NK-92 (cell line): ENCODE results near the gene SIK3.
"Not testable (repeated sequence)": the region's sequence is repeated elsewhere in the genome, so short reads cannot be mapped to it uniquely, and the experiment has no call there.

Experiments
- DNase-seq: peaks from one replicate; lab custom pipeline; 2025; ENCODE audit not compliant: unreplicated experiment; lab: John Stamatoyannopoulos, UW

SIK3 gene

DNA sequence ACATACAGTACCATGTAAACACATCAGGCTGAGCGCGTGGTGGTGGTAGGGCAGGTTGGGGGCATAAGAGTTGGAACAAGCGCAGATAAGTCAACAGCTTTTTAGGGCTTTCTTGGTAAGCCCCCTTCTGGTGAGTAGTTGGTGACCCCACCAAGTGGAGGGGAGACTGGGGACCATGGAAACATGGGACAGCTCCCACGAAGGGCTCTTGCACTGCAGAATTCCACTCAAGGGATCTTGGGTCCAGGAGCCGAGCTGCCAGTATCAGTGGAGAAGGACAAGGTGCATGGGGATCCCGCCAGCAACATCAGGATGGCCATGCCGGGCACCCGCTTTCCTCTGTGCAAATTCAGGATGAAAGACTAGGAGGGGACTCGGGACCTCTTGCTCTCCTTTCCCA is 254.6 kb downstream of the SIK3 start:
- DNase-seq = no peak

GRCh38 chr11:116842909-116843308 is 255.3 kb downstream of the SIK3 start:
- no peak for DNase-seq

DNA sequence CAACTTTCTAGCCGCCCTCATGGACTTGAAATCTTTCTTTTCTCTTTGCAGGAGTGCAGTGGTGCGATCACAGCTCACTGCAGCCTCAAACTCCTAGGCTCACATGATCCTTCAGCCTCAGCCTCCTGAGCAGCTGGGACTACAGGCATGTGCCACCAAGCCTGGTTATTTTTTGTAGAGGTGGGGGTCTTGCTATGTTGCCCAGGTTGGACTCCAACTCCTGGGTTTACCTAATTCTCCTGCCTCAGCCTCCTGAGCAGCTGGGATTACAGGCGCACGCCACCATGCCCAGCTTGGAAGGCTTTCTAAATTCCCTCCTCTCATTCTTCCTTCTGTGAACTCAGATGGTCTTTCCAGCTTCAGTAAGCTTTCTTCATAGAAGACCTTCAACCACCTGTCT is 256.1 kb downstream of the SIK3 start:
- no peak for DNase-seq

- no peak for DNase-seq
Observed at GRCh38 chr11:116840746-116841296, 257.4 kb downstream of the SIK3 start.

DNA sequence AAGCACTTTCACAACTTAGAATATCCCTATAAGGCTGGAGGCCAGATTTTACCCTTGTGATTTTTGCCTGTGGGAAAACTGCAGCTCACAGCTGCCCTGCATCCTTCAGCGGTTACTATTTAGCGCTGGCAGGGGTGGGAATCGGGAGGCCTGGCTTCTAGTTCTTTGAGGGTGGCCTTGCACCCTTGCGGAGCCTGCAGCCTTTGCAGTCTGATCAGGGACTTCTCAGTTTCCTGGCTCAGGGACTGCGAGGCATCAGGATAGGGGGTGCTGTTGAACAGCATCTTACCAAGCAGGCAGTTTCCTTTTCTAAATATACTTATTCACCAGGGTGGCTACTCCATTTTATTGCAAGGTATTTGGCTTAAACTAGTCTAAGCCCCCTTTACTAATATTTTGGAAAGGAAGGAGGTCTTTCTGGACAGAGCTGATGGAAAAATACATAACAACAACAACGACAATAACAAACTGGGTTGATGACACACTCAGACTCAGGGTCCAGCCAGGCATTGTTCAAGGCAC is 257.9 kb downstream of the SIK3 start:
- no peak for DNase-seq

DNA sequence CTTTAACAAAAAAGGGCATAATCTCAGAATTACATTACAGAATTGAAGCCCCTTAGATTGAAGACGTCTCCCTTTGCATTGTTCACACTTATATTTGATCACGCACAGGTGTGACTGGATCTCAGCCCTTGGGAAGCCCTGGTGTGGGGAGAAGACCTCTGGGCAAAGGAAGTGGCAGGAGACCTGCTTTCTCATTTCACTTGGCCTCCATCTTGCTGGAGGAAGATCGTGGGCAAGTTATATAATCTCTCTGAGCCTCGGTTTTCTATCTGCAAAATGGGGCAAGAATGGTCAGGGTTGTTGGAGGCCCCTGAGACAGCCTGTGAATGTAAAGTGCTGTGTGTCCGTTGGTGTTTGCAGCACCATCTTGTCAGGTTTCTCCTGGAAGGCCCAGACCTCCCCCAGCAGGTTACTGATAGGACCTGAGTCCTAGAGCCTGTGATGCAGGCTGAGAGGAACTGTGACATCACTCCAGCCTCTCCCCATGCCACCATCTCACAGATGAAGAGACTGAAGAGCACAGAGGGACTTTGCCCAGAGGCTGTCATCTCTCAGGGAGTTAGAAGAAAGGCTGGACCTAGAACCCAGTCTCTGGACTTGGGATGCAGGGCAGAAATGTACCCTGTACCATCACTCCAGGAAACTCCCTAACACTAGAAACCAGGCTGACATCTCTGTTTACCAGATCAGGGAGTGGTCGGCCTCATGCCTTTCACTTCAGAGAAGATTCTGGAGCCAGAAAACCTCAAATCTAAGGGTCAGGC is 259.7 kb downstream of the SIK3 start:
- DNase-seq = no peak

GRCh38 chr11:116837231-116838091 is 260.8 kb downstream of the SIK3 start, which contains the start of gene APOA1:
Gene APOA1, minus strand, starts transcription at chr11:116837622. Its CDS starts 235 bp downstream, at chr11:116837387.
- DNase-seq = no peak

DNA sequence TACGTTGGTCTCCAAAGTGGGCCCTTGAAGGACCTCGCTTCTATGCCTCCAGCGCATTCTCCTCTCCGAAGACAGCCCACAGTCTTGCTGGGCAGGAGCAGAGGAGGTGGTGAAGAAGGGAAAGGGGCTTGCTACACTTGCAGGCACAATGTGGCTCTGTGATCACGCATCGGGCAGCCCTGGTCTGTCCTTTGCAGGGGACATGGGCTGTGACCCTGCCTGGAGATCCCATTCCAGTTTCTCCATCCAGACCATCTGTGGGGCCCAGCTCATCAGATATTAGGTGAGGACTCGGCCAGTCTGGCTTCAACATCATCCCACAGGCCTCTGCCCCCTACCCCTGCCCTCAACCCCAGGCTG is 261.6 kb downstream of the SIK3 start:
- DNase-seq = no peak

DNA sequence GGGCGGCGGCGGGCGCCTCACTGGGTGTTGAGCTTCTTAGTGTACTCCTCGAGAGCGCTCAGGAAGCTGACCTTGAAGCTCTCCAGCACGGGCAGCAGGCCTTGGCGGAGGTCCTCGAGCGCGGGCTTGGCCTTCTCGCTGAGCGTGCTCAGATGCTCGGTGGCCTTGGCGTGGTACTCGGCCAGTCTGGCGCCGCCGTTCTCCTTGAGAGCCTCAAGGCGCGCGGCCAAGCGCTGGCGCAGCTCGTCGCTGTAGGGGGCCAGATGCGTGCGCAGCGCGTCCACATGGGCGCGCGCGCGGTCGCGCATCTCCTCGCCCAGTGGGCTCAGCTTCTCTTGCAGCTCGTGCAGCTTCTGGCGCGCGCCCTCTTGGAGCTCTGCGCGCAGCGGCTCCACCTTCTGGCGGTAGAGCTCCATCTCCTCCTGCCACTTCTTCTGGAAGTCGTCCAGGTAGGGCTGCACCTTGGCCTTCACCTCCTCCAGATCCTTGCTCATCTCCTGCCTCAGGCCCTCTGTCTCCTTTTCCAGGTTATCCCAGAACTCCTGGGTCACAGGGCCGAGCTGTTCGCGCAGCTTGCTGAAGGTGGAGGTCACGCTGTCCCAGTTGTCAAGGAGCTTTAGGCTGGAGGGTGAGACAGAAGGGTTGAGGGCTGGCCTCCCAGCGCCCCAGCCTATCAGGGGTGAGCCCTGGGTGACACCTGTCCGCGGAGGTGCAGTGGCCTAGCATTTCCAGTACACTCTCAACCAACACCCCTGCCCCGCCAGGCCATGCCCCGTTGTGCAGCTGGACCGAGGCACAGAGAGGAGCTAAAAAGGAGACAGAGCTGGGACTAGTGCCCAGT is 262.2 kb downstream of the SIK3 start:
- no peak for DNase-seq

DNA sequence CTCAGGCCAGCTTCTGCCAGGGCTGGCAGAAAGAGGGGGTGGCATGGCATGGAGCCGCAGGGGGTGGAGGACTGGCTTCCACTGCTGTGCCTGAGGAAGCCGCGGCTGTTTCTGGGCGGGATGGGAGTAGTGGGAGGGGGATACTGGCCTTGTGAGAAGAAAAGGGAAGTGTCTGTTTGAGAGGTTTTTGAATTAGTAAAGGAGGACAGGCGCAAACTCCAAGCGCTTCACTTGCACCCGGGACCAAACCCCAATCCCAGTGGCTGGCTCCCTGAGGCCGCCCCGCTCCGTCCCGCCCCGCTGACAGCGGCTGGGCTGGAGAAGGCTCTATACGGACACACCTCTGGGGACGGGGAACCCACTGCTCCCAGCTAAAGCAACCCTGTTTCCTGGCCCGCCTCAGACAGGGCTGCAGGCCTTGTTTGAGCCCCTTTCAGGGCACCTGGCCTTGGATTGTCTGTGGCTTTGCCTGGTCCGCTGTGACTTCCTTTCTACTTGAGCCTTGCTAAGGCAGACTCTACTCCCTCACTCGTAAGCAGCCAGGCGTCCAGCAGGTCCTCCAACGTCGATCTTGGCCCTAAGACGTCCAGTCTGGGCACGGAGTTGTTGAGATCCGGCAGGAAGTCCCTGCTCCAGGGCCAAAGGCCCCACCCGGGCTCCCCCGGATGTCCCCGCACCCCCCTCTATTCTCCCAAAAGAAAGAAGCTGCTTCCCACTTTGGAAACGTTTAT is 263.0 kb downstream of the SIK3 start:
- DNase-seq = no peak

- DNase-seq = not testable (repeated sequence)
Observed at GRCh38 chr11:116834535-116835041, 263.6 kb downstream of the SIK3 start.

DNA sequence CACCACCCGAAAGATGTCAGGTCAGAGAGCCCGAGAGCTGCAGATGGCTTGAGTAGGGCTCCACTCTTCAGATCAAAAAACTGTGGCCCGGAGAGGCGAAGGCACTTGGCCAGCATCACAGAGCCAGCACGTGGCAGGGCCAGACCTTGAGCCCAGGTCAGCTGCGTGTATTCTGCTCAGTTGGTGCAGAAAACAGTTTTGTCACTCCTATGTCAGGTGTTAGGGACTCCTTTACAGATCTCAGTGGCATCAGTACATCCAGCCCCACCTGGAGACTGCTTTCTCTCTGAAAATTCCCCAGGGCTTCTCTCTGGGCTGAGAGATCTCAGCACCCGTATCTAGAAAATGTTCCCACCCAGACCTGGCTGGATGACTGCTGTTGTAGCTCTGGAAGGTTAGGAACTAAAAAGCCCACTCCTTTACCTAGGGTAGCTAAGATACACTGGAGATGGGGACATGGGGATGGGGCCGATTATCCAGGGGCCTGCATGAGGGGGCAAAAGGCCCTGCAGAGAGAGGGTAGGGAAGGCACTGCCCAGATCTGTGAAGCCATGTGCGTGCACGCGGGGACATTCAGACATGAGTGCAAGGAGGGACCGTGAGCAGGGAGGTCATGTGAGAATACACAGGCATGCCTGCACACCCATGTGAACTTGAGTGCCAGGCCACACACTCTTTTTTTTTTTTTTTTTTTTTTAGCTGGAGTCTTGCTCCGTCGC is 264.3 kb downstream of the SIK3 start:
- DNase-seq = no peak

DNA sequence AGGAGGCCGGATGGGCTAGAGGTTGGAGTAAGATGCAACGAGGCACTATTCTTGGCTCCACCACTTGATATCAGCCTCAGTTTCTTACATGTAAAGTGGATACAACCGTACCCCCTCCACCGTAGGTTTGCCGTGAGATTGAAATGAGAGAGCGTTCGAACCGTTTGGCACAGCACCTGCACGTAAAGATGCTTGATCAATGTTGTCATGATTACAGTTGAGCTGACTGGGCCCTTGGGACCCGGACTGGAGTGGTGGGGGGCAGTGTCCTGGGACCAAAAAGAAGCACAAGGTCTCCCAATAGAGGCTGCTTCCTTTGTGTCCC is 264.8 kb downstream of the SIK3 start:
- DNase-seq = no peak

DNA sequence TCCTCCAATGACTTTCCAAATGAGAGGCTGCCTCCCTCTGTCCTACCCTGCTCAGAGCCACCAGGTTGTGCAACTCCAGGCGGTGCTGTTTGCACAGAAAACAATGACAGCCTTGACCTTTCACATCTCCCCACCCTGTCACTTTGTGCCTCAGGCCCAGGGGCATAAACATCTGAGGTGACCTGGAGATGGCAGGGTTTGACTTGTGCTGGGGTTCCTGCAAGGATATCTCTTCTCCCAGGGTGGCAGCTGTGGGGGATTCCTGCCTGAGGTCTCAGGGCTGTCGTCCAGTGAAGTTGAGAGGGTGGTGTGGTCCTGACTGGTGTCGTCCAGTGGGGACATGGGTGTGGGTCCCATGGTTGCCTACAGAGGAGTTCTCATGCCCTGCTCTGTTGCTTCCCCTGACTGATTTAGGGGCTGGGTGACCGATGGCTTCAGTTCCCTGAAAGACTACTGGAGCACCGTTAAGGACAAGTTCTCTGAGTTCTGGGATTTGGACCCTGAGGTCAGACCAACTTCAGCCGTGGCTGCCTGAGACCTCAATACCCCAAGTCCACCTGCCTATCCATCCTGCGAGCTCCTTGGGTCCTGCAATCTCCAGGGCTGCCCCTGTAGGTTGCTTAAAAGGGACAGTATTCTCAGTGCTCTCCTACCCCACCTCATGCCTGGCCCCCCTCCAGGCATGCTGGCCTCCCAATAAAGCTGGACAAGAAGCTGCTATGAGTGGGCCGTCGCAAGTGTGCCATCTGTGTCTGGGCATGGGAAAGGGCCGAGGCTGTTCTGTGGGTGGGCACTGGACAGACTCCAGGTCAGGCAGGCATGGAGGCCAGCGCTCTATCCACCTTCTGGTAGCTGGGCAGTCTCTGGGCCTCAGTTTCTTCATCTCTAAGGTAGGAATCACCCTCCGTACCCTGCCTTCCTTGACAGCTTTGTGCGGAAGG is 265.6 kb downstream of the SIK3 start:
- DNase-seq = no peak

DNA sequence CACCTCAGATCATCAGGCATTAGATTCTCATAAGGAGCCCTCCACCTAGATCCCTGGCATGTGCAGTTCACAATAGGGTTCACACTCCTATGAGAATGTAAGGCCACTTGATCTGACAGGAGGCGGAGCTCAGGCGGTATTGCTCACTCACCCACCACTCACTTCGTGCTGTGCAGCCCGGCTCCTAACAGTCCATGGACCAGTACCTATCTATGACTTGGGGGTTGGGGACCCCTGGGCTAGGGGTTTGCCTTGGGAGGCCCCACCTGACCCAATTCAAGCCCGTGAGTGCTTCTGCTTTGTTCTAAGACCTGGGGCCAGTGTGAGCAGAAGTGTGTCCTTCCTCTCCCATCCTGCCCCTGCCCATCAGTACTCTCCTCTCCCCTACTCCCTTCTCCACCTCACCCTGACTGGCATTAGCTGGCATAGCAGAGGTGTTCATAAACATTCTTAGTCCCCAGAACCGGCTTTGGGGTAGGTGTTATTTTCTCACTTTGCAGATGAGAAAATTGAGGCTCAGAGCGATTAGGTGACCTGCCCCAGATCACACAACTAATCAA is 266.4 kb downstream of the SIK3 start:
- no peak for DNase-seq

GRCh38 chr11:116830184-116830912 is 267.9 kb downstream of the SIK3 start:
- no peak for DNase-seq

DNA sequence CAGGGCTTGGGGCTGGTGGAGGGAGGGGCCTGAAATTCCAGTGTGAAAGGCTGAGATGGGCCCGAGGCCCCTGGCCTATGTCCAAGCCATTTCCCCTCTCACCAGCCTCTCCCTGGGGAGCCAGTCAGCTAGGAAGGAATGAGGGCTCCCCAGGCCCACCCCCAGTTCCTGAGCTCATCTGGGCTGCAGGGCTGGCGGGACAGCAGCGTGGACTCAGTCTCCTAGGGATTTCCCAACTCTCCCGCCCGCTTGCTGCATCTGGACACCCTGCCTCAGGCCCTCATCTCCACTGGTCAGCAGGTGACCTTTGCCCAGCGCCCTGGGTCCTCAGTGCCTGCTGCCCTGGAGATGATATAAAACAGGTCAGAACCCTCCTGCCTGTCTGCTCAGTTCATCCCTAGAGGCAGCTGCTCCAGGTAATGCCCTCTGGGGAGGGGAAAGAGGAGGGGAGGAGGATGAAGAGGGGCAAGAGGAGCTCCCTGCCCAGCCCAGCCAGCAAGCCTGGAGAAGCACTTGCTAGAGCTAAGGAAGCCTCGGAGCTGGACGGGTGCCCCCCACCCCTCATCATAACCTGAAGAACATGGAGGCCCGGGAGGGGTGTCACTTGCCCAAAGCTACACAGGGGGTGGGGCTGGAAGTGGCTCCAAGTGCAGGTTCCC is 268.6 kb downstream of the SIK3 start, which contains the start of gene APOC3:
TSS of gene APOC3 (plus strand) at position 383 of the 659 bp plus-strand sequence. CDS start 676 bp downstream, outside the sequence.
- DNase-seq = no peak
